Panc1 (cell line): ENCODE results near the gene KCTD15. TPM values are rescaled to one million over a fixed set of nuclear protein-coding genes. Genes with fewer than 3 reads are reported as not detected.

ENCODE experiments used
- ATAC-seq: fragments of 200-7000 bp; cut with Tn5 transposase; 2 replicates; pipeline ENCODE4 v1.9.1; 2020; ENCODE audit warnings: mild to moderate bottlenecking, moderate library complexity
- BruUV-seq: library from RNA; stranded (reverse); fragments of 400-500 nt; replicated peaks from 2 replicates; lab custom pipeline; 2021; lab: Mats Ljungman, UMichigan
- CTCF ChIA-PET: fragments of 300-600 bp; sonication (Branson Sonifier 250); formaldehyde crosslinking; loops from one replicate; lab custom pipeline; 2022; ENCODE audit warnings: antibody characterized with exemption; lab: Charles Lee
- POLR2A ChIA-PET: fragments of 300-600 bp; sonication (Branson Sonifier 250); formaldehyde crosslinking; loops from one replicate; lab custom pipeline; 2022; ENCODE audit warnings: antibody characterized with exemption; lab: Charles Lee
- DNase-seq: peaks from one replicate; pipeline ENCODE4 v3.0.0-alpha.2; 2010; ENCODE audit warnings: low read depth, low spot score
- H3K27ac ChIP-seq: 2 replicates; pipeline ENCODE4 v1.5.1; 2011; ENCODE audit warnings: mild to moderate bottlenecking, low read length, inconsistent platforms
- H3K27me3 ChIP-seq: fragments of 200-500 bp; sonication (Bioruptor generic); 2 replicates; pipeline ENCODE4 v1.6.0; 2014; ENCODE audit warnings: low read length, inconsistent platforms; ENCODE audit not compliant: control insufficient read depth, insufficient read depth
- H3K36me3 ChIP-seq: fragments of 200-500 bp; sonication (Bioruptor generic); 2 replicates; pipeline ENCODE4 v1.5.1; 2014; ENCODE audit warnings: inconsistent platforms, mild to moderate bottlenecking, low read length, moderate library complexity; ENCODE audit not compliant: control insufficient read depth, insufficient read depth
- H3K4me1 ChIP-seq: 2 replicates; pipeline ENCODE4 v1.5.1; 2011; ENCODE audit warnings: inconsistent platforms, mild to moderate bottlenecking, low read length, moderate library complexity; ENCODE audit not compliant: control insufficient read depth, insufficient read depth
- H3K4me3 ChIP-seq, 2 experiments: 2 replicates each; pipeline ENCODE4 v1.5.1; 2011 to 2012; ENCODE audit warnings: low read depth in 2 of 2, low read length in 2 of 2, mild to moderate bottlenecking in 2 of 2, inconsistent platforms in 1 of 2, moderate library complexity in 1 of 2
- H3K9me3 ChIP-seq: fragments of 200-500 bp; sonication (Bioruptor generic); 2 replicates; pipeline ENCODE4 v1.5.1; 2014; ENCODE audit warnings: low read depth, mild to moderate bottlenecking, inconsistent platforms, low read length, moderate library complexity; ENCODE audit not compliant: control insufficient read depth, insufficient read depth
- CTCF ChIP-seq: fragments of 450-650 bp; IDR thresholded peaks from 2 replicates; pipeline ENCODE4 v1.5.1; 2017; ENCODE audit warnings: mild to moderate bottlenecking
- POLR2AphosphoS5 ChIP-seq: IDR thresholded peaks from 2 replicates; pipeline ENCODE4 v1.6.1; 2012; ENCODE audit warnings: mild to moderate bottlenecking, low read depth, low read length, moderate library complexity
- REST ChIP-seq, 2 experiments: IDR thresholded peaks; 2 replicates each; pipeline ENCODE4 v1.6.1; 2011 to 2012; ENCODE audit warnings: low read depth in 2 of 2, control low read depth in 1 of 2, low read length in 1 of 2, mild to moderate bottlenecking in 1 of 2, moderate library complexity in 1 of 2; ENCODE audit not compliant: insufficient read depth in 1 of 2
- SIN3A ChIP-seq: IDR thresholded peaks from 2 replicates; pipeline ENCODE4 v1.6.1; 2012; ENCODE audit warnings: low read depth, mild to moderate bottlenecking, low read length, moderate library complexity, borderline replicate concordance; ENCODE audit not compliant: insufficient read depth
- TCF7L2 ChIP-seq: IDR thresholded peaks from 2 replicates; pipeline ENCODE4 v1.6.1; 2011; ENCODE audit warnings: mild to moderate bottlenecking, low read depth, low read length, inconsistent platforms
- in situ Hi-C: cut with HindIII; loops from 2 replicates; pipeline ENCODE4 v1.10.0; 2016; ENCODE audit warnings: low sequenced_read_pairs, low pct_unique_long_range_greater_than_20kb
- intact Hi-C: fragments of 100-400 bp; cut with micrococcal nuclease; formaldehyde crosslinking; loops from one replicate; pipeline ENCODE4 v1.10.0; 2022; ENCODE audit not compliant: unreplicated experiment
- total RNA-seq: library from RNA; stranded (reverse); gene quantifications from one replicate; pipeline ENCODE4 v1.2.1, GENCODE V29; 2021; ENCODE audit not compliant: unreplicated experiment

KCTD15 gene
- total RNA-seq, 1 experiment from 2014 or later: 27.8 TPM

- Histone ChIP-seq H3K36me3 (no peaks in the 10 kb centered on the region), H3K27me3 (peaks cover 7% of the 10 kb centered on the region; the same call in 1 of the 2 replicates), H3K27ac (no peak overlapping the region), H3K9me3 (no peaks in the 10 kb centered on the region), H3K4me1 (peaks cover 4% of the 10 kb centered on the region), H3K4me3 (no peak overlapping the region)
- DNase-seq (no peak), ATAC-seq (no peak)
- intact Hi-C loops (loop anchor here (5.0 kb wide), 1 partner anchor 220 kb away; no protein-coding TSS in a partner anchor), in situ Hi-C loops (no loop called here)
- ChIA-PET POLR2A (no interaction called here), CTCF (interaction anchor here (0.6 to 4.0 kb wide), 18 partner anchors 9 to 543 kb away, joined by 3 to 75 read pairs (median 6); no protein-coding TSS in a partner anchor)
- BruUV-seq: no TSS peak
- TF ChIP-seq REST (IDR thresholded peaks at IDR 0.05; ENCODE audit: insufficient read depth in 1 of 2, low read depth in 2 of 2, low read length in 1 of 2): no peak
- TF ChIP-seq SIN3A: no peak
- no peak for TF ChIP-seq POLR2AphosphoS5
- no peak for TF ChIP-seq CTCF
- TF ChIP-seq TCF7L2: no peak
Measured at GRCh38 chr19:33777351-33777750, 19.3 kb upstream of the KCTD15 start.

- CTCF ChIA-PET: interaction anchor here (0.6 to 4.0 kb wide), 21 partner anchors 9 to 738 kb away, joined by 3 to 75 read pairs (median 4); no protein-coding TSS in a partner anchor
- in situ Hi-C loops (no loop called here), intact Hi-C loops (loop anchor here (2.0 to 5.0 kb wide), 2 partner anchors 220 to 319 kb away; no protein-coding TSS in a partner anchor)
- POLR2A ChIA-PET: no interaction called here
- peaks cover 7% of the 10 kb centered on the region; the same call in 1 of the 2 replicates for H3K27me3 ChIP-seq
- no TSS peak for BruUV-seq
- TF ChIP-seq POLR2AphosphoS5: no peak
- no peak for TF ChIP-seq SIN3A
- TF ChIP-seq REST (IDR thresholded peaks at IDR 0.05; ENCODE audit: insufficient read depth in 1 of 2, low read depth in 2 of 2, low read length in 1 of 2): no peak
- TF ChIP-seq TCF7L2: no peak
- TF ChIP-seq CTCF: no peak; the same call in 1 of the 2 replicates
- no peak overlapping the region for H3K4me3 ChIP-seq
- no peaks in the 10 kb centered on the region for H3K9me3 ChIP-seq
- H3K27ac ChIP-seq: no peak overlapping the region
- no peak for DNase-seq
- no peak; the same call in 1 of the 2 replicates for ATAC-seq
- no peaks in the 10 kb centered on the region for H3K36me3 ChIP-seq
- peaks cover 4% of the 10 kb centered on the region for H3K4me1 ChIP-seq
Measured at GRCh38 chr19:33777753-33778088, 18.9 kb upstream of the KCTD15 start.
